G401 (cell line): Measurements from ENCODE around the gene CCDC174. TPM values are rescaled to one million over a fixed set of nuclear protein-coding genes. Genes with fewer than 3 reads are reported as not detected.

Source experiments
- DNase-seq: peaks from one replicate; pipeline ENCODE4 v3.0.0-alpha.2; 2015; ENCODE audit warnings: low spot score
- in situ Hi-C: cut with HindIII; loops from 2 replicates; pipeline ENCODE4 v1.10.0; 2016; ENCODE audit warnings: low sequenced_read_pairs, mixed read lengths
- total RNA-seq: library from RNA; depleted of rRNA; stranded (reverse); fragments of >200 nt; shearing (Covaris generic); gene quantifications from 2 replicates; pipeline ENCODE4 v1.2.3, GENCODE V29; 2014

Gene CCDC174
- total RNA-seq, 1 experiment from 2014 or later, result 18.9 TPM

DNA sequence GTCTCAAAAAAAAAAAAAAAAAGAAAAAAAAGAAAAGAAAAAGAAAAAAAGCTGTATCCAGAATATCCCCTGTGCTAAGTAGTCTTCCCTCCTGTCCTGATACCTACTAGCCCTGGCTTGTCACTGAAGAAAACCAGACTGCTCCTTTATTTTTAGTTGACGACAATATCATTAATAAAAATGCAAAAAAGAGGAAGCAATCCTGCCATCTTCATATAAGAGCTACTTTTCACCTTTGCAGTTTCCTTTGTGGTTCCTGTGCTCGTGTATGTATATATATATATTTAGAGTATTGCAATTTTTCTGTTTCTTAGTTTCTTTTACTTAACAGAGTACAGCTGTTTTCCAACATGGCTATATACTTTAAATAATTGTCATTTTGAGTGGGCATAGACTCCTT, 37.0 kb downstream of the CCDC174 start:
- in situ Hi-C loops, result no loop called here
- no peak for DNase-seq

DNA sequence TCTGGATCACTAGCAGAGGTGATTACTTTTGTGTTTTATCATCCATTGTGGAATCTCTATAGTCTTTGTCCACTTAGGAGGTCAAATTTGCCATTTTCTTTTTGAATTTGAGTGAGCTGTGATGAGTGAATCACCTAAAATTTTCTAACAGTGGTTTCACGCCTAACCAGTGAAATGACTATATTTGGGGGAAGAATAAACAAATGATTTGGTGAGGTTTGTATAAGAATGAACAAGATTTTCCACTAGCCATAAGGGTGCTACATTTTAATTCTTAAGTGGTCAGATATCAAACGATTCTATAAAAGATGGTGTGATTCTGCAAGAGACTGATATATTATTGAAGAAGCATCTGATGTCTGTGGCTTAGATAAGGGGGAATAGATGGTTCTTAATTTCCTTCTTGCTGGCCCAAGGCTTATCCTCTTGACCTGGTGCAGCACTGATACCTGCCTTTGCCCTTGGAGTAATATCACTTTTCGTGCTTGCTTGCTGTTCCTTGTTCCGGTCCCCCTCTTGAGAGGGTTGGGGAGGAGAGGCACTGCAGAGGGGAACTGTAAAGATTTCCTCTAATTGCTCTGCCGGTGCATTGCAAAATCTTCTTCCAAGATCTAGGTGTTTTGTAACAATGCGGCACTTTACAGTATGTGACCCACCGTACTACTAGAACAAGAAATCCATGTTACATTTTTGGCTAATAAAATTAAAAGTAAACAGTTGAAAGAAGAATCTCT, 37.9 kb downstream of the CCDC174 start:
- in situ Hi-C loops, result no loop called here
- no peak for DNase-seq

DNA sequence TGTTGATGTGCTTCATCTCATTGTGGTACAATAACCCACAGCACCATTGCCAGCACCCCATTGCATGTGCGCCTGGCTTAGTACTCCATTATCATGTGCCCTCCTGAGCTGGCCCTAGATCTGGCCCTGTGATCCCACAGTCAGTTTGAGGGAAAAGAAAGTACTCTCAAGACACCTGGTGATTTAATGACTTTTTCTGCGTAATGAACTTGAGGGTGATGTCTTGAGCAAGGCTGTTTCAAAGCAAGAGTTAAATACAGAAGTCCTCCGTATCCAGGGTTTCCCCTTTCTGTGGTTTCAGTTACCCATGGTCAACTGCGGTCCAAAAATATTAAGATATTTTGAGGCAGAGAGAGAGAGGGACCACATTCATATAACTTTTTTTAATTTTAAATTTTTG, 39.7 kb downstream of the CCDC174 start:
- no peak for DNase-seq
- in situ Hi-C loops, result no loop called here

DNA sequence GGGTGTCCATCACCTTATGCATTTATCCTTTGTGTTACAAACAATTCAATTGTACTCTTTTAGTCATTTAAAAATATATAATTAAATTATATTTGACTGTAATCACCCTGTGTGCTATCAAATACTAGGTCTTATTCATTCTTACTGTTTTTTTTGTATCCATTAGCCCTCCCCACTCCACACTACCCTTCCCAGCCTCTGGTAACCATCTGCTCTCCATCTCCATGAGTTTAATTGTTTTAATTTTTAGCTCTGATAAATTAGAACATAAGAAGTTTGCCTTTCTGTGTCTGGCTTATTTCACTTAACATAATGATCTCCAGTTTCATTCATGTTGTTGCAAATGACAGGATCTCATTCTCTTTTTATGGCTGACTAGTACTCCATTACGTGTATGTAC, 40.2 kb downstream of the CCDC174 start:
- DNase-seq, result no peak
- in situ Hi-C loops, result no loop called here

DNA sequence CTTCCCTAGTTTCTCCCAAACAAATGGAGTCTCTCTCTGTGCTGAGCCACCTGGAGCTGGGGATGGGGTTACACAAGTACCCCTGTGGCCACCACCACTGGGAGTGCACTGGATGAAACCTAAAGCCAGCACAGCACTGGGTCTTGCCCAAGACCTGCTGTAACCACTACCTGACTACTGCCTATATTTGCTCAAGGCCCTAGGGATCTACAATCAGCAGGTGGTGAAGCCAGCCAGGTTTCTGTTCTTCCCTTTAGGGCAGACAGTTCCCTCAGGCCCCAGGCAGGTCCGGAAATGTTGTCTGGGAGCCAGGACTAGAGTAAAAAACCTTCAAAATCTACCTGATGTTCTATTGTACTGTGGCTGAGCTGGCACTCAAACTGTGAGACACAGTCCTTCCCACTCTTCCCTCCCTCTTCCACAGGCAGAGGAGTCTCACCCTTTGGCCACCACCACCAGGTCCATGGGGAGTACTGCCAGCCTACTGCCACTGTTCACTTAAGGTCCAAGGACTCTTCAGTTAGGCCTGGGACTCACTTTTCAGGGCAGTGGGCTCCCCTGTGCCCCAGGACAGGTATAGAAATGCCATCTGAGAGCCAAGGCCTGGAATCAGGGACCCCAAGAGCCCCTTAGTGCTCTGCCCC, 47.2 kb downstream of the CCDC174 start:
- DNase-seq, result no peak
- in situ Hi-C loops, result no loop called here

DNA sequence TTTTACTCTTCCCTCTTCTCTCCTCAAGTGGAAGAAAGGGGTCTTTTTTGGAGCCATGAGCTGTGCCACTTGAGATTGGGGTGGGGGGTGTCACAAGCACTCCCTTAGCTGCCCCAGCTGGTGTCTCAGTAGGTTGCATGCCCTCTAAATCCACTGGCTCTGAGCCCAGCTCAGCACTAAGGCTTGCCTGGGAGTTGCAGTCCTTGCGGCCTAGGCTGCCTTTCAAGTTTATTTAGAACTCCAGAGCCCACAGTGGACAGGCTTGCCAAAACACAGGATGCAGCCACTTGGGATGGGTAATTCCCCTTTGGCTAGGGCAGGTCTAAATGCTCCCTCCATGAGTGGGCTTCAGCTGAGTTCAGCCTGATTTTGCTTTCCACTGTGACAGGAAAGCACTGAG, 48.1 kb downstream of the CCDC174 start:
- in situ Hi-C loops, result no loop called here
- no peak for DNase-seq

DNA sequence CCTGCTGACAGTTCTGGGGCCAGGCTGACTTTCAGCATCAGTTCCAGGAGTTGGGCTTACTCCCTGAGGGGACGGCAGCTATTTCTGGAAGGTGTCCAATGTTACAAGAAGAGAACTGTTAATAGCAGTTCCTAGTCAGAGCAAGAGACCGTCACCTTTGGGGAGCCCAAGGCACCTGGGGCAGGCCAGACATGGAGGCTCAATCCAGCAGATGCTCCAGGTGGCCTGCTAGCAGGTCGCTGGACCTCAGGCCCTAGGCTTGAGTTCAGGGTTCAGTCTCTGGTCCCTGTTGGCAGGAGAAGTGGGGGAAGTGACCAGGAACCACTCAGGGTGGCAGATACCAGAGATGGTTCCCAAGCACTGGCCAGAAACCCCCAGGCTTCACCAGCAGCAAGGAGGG, 49.3 kb downstream of the CCDC174 start:
- in situ Hi-C loops, result no loop called here

DNA sequence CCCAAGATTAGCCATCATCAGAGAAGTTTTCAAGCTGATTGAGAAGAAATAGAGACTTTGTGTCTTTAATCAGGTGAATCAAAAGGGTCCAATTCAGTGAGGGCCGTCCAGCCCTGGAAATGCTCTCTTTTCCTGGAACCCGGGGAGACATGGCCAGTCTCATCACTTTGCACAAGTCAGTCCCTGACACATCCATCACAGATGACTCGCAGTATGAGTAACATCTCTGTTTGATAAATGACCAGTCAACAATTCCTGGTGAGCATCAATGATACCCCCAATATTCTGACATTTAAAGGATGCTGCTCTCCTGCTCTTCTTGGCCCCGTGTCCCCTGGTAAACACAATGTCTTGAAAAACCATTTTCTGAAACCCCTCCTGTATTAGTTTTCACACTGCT, 50.1 kb downstream of the CCDC174 start:
- in situ Hi-C loops, result no loop called here
- DNase-seq, result no peak

More for the DNA sequence above, 49.3 kb downstream of the CCDC174 start:
- no peak for DNase-seq

DNA sequence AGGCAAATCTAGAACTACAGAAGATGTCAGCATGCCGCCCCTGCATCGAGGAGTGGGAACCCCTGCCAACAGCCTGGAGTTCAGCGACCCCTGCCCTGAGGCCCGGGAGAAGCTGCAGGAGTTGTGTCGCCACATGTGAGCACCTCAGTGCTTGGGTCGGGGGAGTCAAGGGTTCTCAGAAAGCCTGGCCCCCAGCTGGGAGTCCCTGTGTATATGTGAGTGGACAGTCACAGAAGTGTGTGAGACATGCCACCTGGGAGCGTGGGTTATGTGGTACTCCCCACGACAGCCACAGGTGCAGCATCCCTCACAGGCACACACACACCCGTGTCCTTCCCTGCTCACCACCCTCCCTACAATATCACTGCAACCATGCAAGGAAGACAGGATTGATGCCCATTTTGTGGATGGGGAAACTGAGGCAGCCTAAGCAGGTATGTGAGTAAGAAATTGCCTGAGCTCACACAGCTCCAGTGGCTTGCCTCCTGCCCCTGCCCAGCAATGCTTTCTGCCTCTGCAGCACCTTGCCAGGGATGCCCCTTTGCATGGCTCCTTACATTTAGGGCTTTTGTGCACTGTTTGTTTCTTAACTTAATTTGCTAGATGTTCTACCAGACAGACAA, 51.7 kb downstream of the CCDC174 start:
- in situ Hi-C loops, result no loop called here
- DNase-seq, result no peak

DNA sequence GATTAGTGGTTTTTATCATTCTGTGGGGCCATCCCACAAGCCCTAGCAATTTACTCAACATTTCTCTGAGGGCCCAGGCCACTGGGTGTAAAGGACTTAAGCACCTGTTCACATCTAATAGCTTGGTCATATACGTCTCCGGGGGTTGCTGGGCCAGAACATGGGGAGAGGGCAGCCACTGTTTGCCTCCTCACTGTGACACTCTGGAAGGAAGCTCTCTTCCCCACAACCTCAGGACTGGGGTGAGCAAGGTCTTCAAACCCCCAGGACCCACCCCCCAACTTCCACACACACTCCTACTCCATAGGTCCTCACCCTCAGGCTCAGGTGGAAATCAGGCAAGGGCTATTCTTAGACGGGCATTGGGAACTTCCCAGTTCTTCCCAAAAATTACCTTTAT, 52.2 kb downstream of the CCDC174 start:
- in situ Hi-C loops, result no loop called here
- no peak for DNase-seq

DNA sequence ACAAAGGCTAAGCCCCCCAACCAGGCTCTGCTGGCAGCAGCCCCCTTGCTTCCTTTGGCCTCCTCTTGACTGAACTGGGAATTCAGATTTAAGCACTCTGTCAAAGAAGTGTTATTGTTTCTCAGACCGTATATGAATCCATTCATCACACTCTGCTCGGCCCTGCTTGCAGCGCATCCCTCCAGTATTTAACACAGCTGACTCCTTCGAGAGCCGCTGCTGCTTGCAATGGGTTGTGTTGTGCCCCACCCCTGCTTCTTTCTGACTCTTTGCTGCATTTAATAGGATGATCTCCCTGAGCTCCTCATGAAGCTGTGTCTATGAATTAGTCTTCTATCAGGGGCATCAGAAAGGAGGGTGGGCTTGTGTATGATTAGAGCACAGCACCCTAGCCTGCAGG, 54.5 kb downstream of the CCDC174 start:
- in situ Hi-C loops, result no loop called here
- DNase-seq, result no peak

DNA sequence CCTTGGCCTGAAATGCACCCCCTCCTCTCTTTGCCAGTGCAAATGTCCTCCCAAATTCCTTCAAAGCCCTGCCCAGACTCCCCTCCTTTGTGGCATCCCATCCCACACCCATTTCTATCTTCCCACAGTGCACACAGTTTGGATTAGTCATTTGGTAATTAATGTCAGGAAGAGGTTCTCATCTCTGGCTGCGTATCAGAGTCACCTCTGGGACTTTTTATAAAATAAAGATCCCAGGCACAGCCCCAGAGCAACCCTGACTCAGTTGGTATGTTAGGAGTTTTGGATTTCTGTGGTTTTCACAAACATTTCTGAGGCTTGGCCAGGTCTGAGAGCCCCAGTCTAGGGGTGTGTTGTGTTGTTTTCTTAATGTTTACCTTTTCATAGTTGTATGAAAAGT, 65.0 kb downstream of the CCDC174 start:
- in situ Hi-C loops, result no loop called here
- no peak for DNase-seq

DNA sequence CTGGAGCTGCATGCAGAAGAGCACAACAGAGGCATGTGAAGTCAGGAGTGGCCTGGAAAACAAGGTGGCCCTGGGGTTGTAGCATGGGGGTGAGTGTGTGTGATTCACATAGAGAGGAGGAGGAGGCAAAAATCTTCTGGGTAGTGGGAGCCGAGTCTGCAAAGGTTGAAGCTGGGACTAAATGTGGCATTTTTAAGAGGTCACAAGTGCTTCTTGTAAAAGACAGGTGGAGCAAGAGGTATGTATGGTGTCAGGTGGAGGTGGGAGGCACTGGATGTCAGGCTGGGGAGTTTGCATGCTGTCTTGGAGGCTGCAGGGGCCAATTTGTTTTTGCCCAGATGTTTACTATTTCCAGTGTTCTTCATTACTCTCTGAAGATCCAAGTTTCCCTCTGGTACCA, 65.7 kb downstream of the CCDC174 start:
- in situ Hi-C loops, result no loop called here
- DNase-seq, result no peak

DNA sequence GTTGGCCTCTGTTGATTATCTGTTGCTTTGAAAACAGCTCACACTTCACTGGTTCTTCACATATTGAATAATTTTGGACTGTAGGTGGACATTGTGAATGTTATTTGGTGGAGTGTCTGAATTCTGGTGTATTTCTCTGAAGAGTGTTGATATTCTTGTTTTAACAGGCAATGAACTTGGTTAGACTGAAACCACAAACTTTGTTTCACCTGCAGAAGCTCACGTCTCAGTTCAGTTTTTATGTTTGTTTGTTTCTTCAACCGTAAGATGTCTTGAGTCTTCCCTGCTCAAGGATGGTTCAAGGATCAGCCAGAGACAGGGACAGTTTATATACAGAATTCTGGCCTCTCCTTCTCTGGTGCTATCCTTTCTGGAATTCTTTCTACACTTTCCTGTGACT, 67.0 kb downstream of the CCDC174 start:
- in situ Hi-C loops, result no loop called here
- no peak for DNase-seq

DNA sequence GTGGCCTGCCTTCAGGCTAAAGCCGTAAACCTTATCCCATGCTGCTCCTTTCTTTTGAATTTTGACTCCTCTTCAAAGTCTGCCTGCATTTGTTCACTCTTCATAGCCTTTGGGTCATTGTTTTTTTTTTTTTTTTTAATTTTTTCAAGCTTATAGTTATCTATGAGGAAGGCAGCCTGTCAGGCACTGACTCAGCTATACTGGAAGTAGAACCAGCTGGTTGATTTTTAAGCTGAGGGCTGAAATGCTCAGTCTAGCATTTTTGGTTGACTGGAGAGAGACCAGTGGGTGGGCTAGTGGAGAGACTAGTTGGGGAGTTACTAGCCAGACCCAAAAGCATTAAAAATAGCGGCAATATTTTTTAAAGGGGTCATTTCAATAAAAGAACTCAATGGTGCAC, 67.4 kb downstream of the CCDC174 start:
- no peak for DNase-seq
- in situ Hi-C loops, result no loop called here

DNA sequence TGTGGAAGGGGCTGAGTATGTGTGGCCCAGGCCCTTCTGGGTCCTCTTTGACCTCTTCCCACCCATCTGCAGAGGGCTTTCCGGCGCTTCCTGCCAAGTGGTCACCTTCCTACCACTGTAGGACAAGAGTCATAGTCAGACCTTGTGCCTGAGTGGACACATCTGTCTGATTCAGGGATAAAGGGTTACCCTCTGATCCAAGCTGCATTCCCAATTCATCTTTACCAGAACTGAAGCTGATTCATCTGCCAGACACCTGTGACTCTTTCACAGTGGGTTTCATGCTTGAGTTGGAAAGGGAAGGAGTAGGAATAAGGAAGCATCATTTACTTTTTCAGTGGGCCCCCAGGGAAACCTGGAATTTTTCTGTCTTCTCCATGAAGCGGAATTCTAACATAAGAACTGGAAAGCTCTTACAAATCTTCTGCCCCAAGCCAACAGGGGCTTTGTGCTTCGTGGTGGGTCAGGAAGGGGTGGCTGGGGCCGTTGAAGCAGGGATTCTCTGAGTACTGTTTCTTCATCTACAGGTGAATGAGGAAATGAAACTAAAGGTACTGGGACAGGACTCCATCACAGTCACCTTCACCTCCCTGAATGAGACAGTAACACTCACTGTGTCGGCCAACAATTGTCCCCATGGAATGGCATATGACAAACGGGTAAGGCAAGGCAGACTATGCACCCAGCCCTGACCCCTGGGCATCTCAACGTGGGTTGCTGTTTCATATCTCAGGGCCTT, 69.7 kb downstream of the CCDC174 start:
- in situ Hi-C loops, result loop anchor here (10.0 kb wide), 1 partner anchor 104 kb away; no protein-coding TSS in a partner anchor
- no peak for DNase-seq
